Measurements from ENCODE around the gene SORCS1. TPM values are rescaled to one million over a fixed set of nuclear protein-coding genes. Genes with fewer than 3 reads are reported as not detected.

SORCS1 gene
- 0.27 TPM for total RNA-seq

GRCh38 chr10:107163881-107164861 lies at the start of gene SORCS1:
Gene SORCS1 (minus strand): TSS chr10:107164706.
- DNase-seq (ENCODE audit: low read depth in 2 of 3, low spot score in 2 of 3): peak in 2 of 3 donors; percentile 11 to 24

- no peak for DNase-seq (ENCODE audit: low read depth in 2 of 3, low spot score in 2 of 3)
Measured at GRCh38 chr10:107214261-107214660, 49.8 kb upstream of the SORCS1 start.

- no peak for DNase-seq (ENCODE audit: low read depth in 2 of 3, low spot score in 2 of 3)
Measured at GRCh38 chr10:107213861-107214260, 49.4 kb upstream of the SORCS1 start.

- no peak for DNase-seq (ENCODE audit: low read depth in 2 of 3, low spot score in 2 of 3)
Measured at GRCh38 chr10:107206833-107207232, 42.3 kb upstream of the SORCS1 start.

- no peak for DNase-seq (ENCODE audit: low read depth in 2 of 3, low spot score in 2 of 3)
Measured at GRCh38 chr10:107169516-107169915, 5.0 kb upstream of the SORCS1 start.

GRCh38 chr10:107168738-107169137 lies 4.2 kb upstream of the SORCS1 start:
- DNase-seq (ENCODE audit: low read depth in 2 of 3, low spot score in 2 of 3): no peak

- DNase-seq (ENCODE audit: low read depth in 2 of 3, low spot score in 2 of 3): no peak
Measured at GRCh38 chr10:107166403-107166802, 1.9 kb upstream of the SORCS1 start.

- no peak for DNase-seq (ENCODE audit: low read depth in 2 of 3, low spot score in 2 of 3)
Measured at GRCh38 chr10:107164992-107165391, 486 bp upstream of the SORCS1 start.

GRCh38 chr10:107163076-107163855 lies 1.2 kb downstream of the SORCS1 start:
- DNase-seq (ENCODE audit: low read depth in 2 of 3, low spot score in 2 of 3): no peak

- no peak for DNase-seq (ENCODE audit: low read depth in 2 of 3, low spot score in 2 of 3)
Measured at GRCh38 chr10:107160866-107161265, 3.6 kb downstream of the SORCS1 start.

- no peak for DNase-seq (ENCODE audit: low read depth in 2 of 3, low spot score in 2 of 3)
Measured at GRCh38 chr10:107159871-107160270, 4.6 kb downstream of the SORCS1 start.

- DNase-seq (ENCODE audit: low read depth in 2 of 3, low spot score in 2 of 3): no peak
Measured at GRCh38 chr10:107157071-107157470, 7.4 kb downstream of the SORCS1 start.

GRCh38 chr10:107152087-107152486 lies 12.4 kb downstream of the SORCS1 start:
- DNase-seq (ENCODE audit: low read depth in 2 of 3, low spot score in 2 of 3): no peak

- no peak for DNase-seq (ENCODE audit: low read depth in 2 of 3, low spot score in 2 of 3)
Measured at GRCh38 chr10:107148906-107149305, 15.6 kb downstream of the SORCS1 start.

GRCh38 chr10:107144490-107144889 lies 20.0 kb downstream of the SORCS1 start:
- DNase-seq (ENCODE audit: low read depth in 2 of 3, low spot score in 2 of 3): peak in 1 of 3 donors; percentile 31

- no peak for DNase-seq (ENCODE audit: low read depth in 2 of 3, low spot score in 2 of 3)
Measured at GRCh38 chr10:107141524-107142061, 22.9 kb downstream of the SORCS1 start.

- no peak for DNase-seq (ENCODE audit: low read depth in 2 of 3, low spot score in 2 of 3)
Measured at GRCh38 chr10:107139237-107139636, 25.3 kb downstream of the SORCS1 start.

- no peak for DNase-seq (ENCODE audit: low read depth in 2 of 3, low spot score in 2 of 3)
Measured at GRCh38 chr10:107133656-107134055, 30.9 kb downstream of the SORCS1 start.

- DNase-seq (ENCODE audit: low read depth in 2 of 3, low spot score in 2 of 3): no peak
Measured at GRCh38 chr10:107129000-107129399, 35.5 kb downstream of the SORCS1 start.

GRCh38 chr10:107126512-107127065 lies 37.9 kb downstream of the SORCS1 start:
- DNase-seq (ENCODE audit: low read depth in 2 of 3, low spot score in 2 of 3): no peak

GRCh38 chr10:107122703-107123102 lies 41.8 kb downstream of the SORCS1 start:
- no peak for DNase-seq (ENCODE audit: low read depth in 2 of 3, low spot score in 2 of 3)
